Psoas muscle (tissue), 8 donors: Measurements from ENCODE around the gene MAPKAPK2. TPM values are rescaled to one million over a fixed set of nuclear protein-coding genes. Genes with fewer than 3 reads are reported as not detected.

ENCODE experiments used
- ATAC-seq, 4 donors: fragments of 200-7000 bp; cut with Tn5 transposase; one replicate each; pipeline ENCODE4 v1.9.1; 2020; ENCODE audit warnings: moderate library complexity in 3 of 4, mild to moderate bottlenecking in 2 of 4
- DNase-seq, 2 donors: peaks; one replicate each; pipeline ENCODE4 v3.0.0-alpha.2; 2020
- H3K27ac ChIP-seq: fragments of 200-600 bp; one replicate; pipeline ENCODE4 v1.8.0; 2022
- H3K27me3 ChIP-seq, 3 donors: fragments of 200-600 bp in 1 of 3; one replicate each; pipeline versions ENCODE4 v1.6.1 to v1.8.0; 2013 to 2022; ENCODE audit warnings: low read length in 2 of 3, mild to moderate bottlenecking in 2 of 3, moderate library complexity in 1 of 3; ENCODE audit not compliant: insufficient read depth in 3 of 3
- H3K36me3 ChIP-seq, 2 donors: fragments of 200-600 bp in 1 of 2; one replicate each; pipeline versions ENCODE4 v1.6.1 to v1.8.0; 2013 to 2022; ENCODE audit warnings: low read depth in 1 of 2, mild to moderate bottlenecking in 1 of 2, moderate library complexity in 1 of 2; ENCODE audit not compliant: insufficient read depth in 1 of 2
- H3K4me1 ChIP-seq: fragments of 200-600 bp; one replicate; pipeline ENCODE4 v1.8.0; 2022
- H3K4me3 ChIP-seq: fragments of 200-600 bp; one replicate; pipeline ENCODE4 v1.8.0; 2022; ENCODE audit warnings: mild to moderate bottlenecking
- H3K9me3 ChIP-seq: fragments of 200-600 bp; one replicate; pipeline ENCODE4 v1.8.0; 2022
- WGBS, 3 donors: extraction: QIAGEN DNeasy Blood & Tissue Kit; methylation state at CpG; one replicate each; pipeline versions ENCODE4 v1.1.6 to v1.1.7; 2013; 5-methylcytosine and 5-hydroxymethylcytosine counted together
- intact Hi-C, 2 donors: fragments of 100-400 bp; cut with DNase I; formaldehyde crosslinking; loops; one replicate each; pipeline versions ENCODE4 v1.11.0 to v1.14.2; 2022
- polyA plus RNA-seq, 3 donors: library from polyadenylated mRNA; stranded (reverse); fragments of 200-250 nt; gene quantifications; one replicate each; pipeline ENCODE4 v1.2.3, GENCODE V29; 2013
- total RNA-seq, 4 donors: library from RNA; stranded (reverse); fragmentation: NEBNext Ultra II Directional in 2 of 4; extraction: Animal tissue kit (Norgen Biotek cat#: 25700) in 2 of 4; gene quantifications; one replicate each; pipeline versions ENCODE4 v1.2.1 to v1.2.4, GENCODE V29; 2021 to 2023
- TF ChIP-seq, protein P1 (sequence below): fragments of 200-600 bp; IDR thresholded peaks from one replicate; pipeline ENCODE4 v1.8.0; 2022; ENCODE audit warnings: antibody characterized with exemption
- donor health status: healthy with polysubstance abuse.
- donor health status: DM: no; HTN: no; CAD: no; lungs with moderate emphysema.
- donor health status: Bipolar disorder and iron deficiency.
- donor health status: healthy.
- donor health status: DM: yes; HTN: yes; CAD: no.
- donor health status: DM: no; HTN: no; CAD: no.
- donor health status: DM: no; HTN: no; CAD: no.
- donor health status: DM: yes; HTN: yes; CAD: no.

Gene MAPKAPK2
- total and polyA plus RNA-seq, 7 donors = 89.4 to 198 (median 139) TPM

DNA sequence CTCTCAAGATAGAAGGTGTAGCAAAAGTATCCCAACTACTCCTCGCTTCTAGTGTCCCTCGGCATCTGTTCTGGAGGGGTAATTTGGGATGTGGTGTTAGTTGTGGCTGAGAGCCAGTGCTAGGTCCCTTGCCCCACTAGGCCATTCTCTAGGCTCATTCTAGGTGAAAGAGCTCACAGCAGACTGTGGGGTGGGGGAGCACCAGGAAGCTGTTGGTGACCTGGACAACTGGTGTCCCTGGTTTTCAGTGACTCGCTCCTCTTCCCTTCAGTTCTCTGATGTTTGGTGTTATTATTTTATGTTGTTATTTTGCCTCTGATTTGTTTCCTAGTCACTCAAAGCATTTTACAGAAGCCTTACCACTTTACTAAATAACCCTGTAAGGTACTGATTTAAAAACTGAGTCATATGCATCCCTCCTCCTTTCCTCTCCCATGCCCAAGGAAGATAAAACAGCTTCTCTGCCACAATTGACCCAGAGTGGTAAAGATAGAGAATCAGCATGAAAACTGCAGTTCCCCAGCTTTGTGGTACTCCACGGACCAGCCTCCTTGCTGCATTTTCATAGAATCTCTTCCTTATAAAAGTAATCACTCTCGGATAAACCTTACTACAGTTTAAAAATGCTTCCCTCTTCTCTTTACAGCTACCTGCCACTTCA lies 35.3 kb upstream of the MAPKAPK2 start:
- 71 to 81% (median 79%) methylated on average over 5 of the region's 5 CpGs for WGBS, 3 donors
- H3K27me3 ChIP-seq = no peaks in the 10 kb centered on the region
- H3K9me3 ChIP-seq = no peaks in the 10 kb centered on the region
- H3K4me3 ChIP-seq = no peak overlapping the region
- no peak overlapping the region for H3K27ac ChIP-seq
- DNase-seq (no peak), ATAC-seq (no peak)
- intact Hi-C loops = no loop called here
- TF ChIP-seq, protein P1, sequence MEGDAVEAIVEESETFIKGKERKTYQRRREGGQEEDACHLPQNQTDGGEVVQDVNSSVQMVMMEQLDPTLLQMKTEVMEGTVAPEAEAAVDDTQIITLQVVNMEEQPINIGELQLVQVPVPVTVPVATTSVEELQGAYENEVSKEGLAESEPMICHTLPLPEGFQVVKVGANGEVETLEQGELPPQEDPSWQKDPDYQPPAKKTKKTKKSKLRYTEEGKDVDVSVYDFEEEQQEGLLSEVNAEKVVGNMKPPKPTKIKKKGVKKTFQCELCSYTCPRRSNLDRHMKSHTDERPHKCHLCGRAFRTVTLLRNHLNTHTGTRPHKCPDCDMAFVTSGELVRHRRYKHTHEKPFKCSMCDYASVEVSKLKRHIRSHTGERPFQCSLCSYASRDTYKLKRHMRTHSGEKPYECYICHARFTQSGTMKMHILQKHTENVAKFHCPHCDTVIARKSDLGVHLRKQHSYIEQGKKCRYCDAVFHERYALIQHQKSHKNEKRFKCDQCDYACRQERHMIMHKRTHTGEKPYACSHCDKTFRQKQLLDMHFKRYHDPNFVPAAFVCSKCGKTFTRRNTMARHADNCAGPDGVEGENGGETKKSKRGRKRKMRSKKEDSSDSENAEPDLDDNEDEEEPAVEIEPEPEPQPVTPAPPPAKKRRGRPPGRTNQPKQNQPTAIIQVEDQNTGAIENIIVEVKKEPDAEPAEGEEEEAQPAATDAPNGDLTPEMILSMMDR = no peak
- H3K36me3 ChIP-seq = peaks cover 0 to 3% of the 10 kb centered on the region in 2 donors
- H3K4me1 ChIP-seq = peaks cover 4% of the 10 kb centered on the region

DNA sequence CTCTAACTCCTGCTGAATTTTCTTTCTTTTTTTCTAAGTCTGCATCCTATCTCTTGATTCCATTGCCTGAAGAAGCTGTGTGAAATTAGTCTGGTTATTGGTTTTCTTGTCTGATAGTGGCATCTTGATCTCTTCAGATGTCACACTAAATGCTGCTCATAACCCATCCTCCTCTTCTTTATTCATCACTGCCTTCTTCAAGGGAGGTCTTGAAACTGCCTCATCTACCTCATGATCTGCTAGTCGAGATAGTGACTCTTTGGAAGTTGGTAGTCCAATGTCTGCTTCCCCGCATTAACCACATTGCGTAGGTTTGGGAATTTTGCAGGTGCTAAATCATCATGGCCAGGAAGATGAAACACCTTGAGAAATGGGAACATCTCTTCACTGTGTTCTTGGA lies 33.7 kb upstream of the MAPKAPK2 start:
- Histone ChIP-seq H3K36me3 (peaks cover 0 to 3% of the 10 kb centered on the region in 2 donors), H3K27me3 (no peaks in the 10 kb centered on the region), H3K4me3 (no peak overlapping the region), H3K9me3 (no peaks in the 10 kb centered on the region), H3K4me1 (peaks cover 4% of the 10 kb centered on the region), H3K27ac (no peak overlapping the region)
- DNase-seq (no peak), ATAC-seq (no peak)
- 92 to 97% (median 96%) methylated on average over 3 of the region's 3 CpGs for WGBS, 3 donors
- TF ChIP-seq, protein P1 = no peak
- intact Hi-C loops = loop anchor here in 1 of 2 donors (10.0 kb wide), 1 partner anchor 1926 kb away; no protein-coding TSS in a partner anchor

DNA sequence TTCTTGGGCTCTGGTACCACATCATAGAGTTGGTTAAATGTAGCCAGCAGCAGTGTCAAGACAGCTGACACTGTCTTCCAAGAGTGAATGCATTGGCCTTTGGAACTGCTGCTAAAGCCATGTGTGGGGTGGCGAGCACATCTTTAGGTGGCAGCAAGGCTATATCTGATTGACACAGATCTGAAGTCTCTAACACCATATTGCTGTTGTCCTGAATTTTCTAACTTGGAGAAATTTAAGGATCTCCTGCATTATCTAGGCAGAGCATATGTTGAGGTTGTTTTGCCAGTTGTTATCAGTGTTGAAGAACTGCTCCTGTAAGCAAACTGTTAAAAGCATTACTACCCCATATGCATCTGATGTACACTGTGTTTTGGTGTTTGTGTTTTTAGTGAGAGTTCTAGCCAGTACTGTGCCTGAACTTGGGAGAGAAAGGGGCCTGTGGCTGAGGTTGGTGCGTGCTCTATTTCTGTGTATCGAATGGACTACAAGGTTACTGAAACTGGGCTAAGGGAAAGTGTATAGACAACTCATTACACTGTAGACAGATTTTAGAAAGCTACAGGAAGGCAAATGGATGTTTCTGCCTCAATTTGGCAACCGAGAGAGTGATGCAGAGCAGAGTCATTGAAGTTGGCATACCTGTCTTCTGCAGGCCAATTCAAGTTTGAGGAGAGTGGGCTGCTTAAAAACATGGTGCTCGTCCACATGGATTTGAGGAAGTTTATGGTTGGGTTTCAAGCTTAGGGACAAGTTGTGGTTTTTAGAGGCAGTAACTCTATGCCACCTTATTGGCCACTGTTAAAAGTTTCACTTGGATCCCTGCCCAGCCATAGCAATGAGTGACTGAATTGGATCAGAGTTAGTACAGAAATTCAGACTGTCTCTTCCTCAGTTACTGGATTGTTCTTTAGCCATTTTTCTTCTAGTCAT lies 32.5 kb upstream of the MAPKAPK2 start:
- intact Hi-C loops = loop anchor here in 1 of 2 donors (10.0 kb wide), 1 partner anchor 1927 kb away; no protein-coding TSS in a partner anchor
- DNase-seq (no peak), ATAC-seq (no peak)
- TF ChIP-seq, protein P1 = no peak
- peaks cover 4% of the 10 kb centered on the region for H3K4me1 ChIP-seq
- 95 to 97% (median 95%) methylated on average over 5 of the region's 5 CpGs for WGBS, 3 donors
- no peak overlapping the region for H3K4me3 ChIP-seq
- H3K9me3 ChIP-seq = no peaks in the 10 kb centered on the region
- no peak overlapping the region for H3K27ac ChIP-seq
- no peaks in the 10 kb centered on the region for H3K27me3 ChIP-seq
- H3K36me3 ChIP-seq = peaks cover 0 to 3% of the 10 kb centered on the region in 2 donors

DNA sequence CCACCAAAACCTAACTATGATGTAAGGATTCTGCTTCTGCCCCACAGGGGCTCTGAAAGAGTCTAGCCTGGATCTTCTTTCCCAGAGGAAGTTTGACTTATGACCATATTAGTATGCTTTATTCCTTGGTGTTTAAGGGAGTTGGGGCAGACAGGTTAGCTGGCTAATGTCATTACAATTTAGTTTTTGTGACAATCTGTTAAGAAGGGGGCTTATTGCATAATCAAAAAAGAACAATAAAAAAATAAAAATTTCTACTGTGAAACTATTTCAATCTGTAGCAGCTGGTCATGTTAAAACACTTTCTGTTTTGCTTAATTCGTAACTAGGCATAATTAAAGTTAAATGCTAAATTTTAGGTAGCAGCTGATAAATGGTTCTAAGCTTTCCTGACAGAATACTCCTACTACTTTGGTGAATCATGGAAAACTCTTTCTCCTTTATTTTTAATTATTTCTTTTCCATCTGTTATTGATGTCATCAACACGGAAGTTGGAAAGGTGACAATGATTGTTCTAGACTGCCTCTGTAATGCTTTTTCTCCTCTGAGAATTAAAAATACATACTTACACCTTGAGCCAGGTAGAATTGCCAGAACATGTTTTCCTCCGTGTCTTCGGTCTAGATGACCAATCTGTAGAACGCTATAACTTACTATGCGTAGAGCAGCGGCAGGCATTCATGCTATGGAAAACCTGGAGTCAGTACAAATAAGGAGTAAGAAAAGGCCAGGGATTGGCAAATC lies 30.8 kb upstream of the MAPKAPK2 start:
- Histone ChIP-seq H3K9me3 (no peaks in the 10 kb centered on the region), H3K27ac (peak overlapping the region; percentile 18), H3K4me3 (no peak overlapping the region), H3K4me1 (peaks cover 18% of the 10 kb centered on the region), H3K36me3 (no peaks in the 10 kb centered on the region), H3K27me3 (no peaks in the 10 kb centered on the region)
- TF ChIP-seq, protein P1 = no peak
- DNase-seq (no peak), ATAC-seq (no peak)
- intact Hi-C loops = loop anchor here in 1 of 2 donors (10.0 kb wide), 1 partner anchor 1929 kb away; no protein-coding TSS in a partner anchor
- WGBS, 3 donors = 72 to 76% (median 72%) methylated on average over 7 of the region's 7 CpGs
